NCI-H748 (cell line): Measurements from ENCODE around the gene PHYKPL.
A peak's percentile ranks its signal among the peaks of the same experiment; 100 is the strongest.
"Not testable (repeated sequence)": the region's sequence is repeated elsewhere in the genome, so short reads cannot be mapped to it uniquely, and the experiment has no call there.

ENCODE experiments used
- DNase-seq: peaks from one replicate; lab custom pipeline; 2025; ENCODE audit not compliant: unreplicated experiment; lab: John Stamatoyannopoulos, UW

PHYKPL gene

GRCh38 chr5:178240341-178240741, 7.7 kb upstream of the PHYKPL start:
- DNase-seq = no peak

- not testable (repeated sequence) for DNase-seq
Observed at GRCh38 chr5:178239626-178240301, 7.2 kb upstream of the PHYKPL start.

- DNase-seq = no peak
Observed at GRCh38 chr5:178238711-178239592, 6.3 kb upstream of the PHYKPL start.

GRCh38 chr5:178238313-178238635, 5.7 kb upstream of the PHYKPL start:
- DNase-seq = no peak

GRCh38 chr5:178237431-178238312, 5.1 kb upstream of the PHYKPL start:
- no peak for DNase-seq

- DNase-seq = no peak
Observed at GRCh38 chr5:178236679-178237078, 4.1 kb upstream of the PHYKPL start.

- DNase-seq = no peak
Observed at GRCh38 chr5:178236126-178236525, 3.5 kb upstream of the PHYKPL start.

- DNase-seq = no peak
Observed at GRCh38 chr5:178235588-178235974, 3.0 kb upstream of the PHYKPL start.

- peak; percentile 60 for DNase-seq
Observed at GRCh38 chr5:178234750-178235587, 2.4 kb upstream of the PHYKPL start.

GRCh38 chr5:178234121-178234749, 1.6 kb upstream of the PHYKPL start:
- peak; percentile 19 for DNase-seq

- DNase-seq = no peak
Observed at GRCh38 chr5:178232920-178233429, 373 bp upstream of the PHYKPL start.

- DNase-seq = no peak
Observed at GRCh38 chr5:178231539-178232123, 971 bp downstream of the PHYKPL start.

GRCh38 chr5:178230879-178231538, 1.6 kb downstream of the PHYKPL start:
- no peak for DNase-seq

GRCh38 chr5:178229861-178230260, 2.7 kb downstream of the PHYKPL start:
- no peak for DNase-seq

- DNase-seq = not testable (repeated sequence)
Observed at GRCh38 chr5:178229111-178229510, 3.5 kb downstream of the PHYKPL start.

GRCh38 chr5:178228609-178229008, 4.0 kb downstream of the PHYKPL start:
- no peak for DNase-seq

- DNase-seq = no peak
Observed at GRCh38 chr5:178227929-178228328, 4.7 kb downstream of the PHYKPL start.

GRCh38 chr5:178227138-178227659, 5.4 kb downstream of the PHYKPL start:
- DNase-seq = no peak

GRCh38 chr5:178225174-178225573, 7.4 kb downstream of the PHYKPL start:
- no peak for DNase-seq
